K562 (cell line): ENCODE measurements around the gene AZU1. TPM values are rescaled to one million over a fixed set of nuclear protein-coding genes. Genes with fewer than 3 reads are reported as not detected.
A peak's percentile ranks its signal among the peaks of the same experiment; 100 is the strongest.

Experiments used
- ARID2 ChIP-seq: fragments of 450-650 bp; IDR thresholded peaks from 2 replicates; pipeline ENCODE4 v1.6.1; 2017; ENCODE audit warnings: antibody characterized with exemption, mild to moderate bottlenecking
- ASH1L ChIP-seq: fragments of 450-650 bp; IDR thresholded peaks from 2 replicates; pipeline ENCODE4 v1.6.1; 2018; ENCODE audit warnings: borderline replicate concordance, mild to moderate bottlenecking, low read depth; ENCODE audit not compliant: partially characterized antibody
- CEBPG ChIP-seq, 3 experiments: fragments of 200-800 bp in 1 of 3; sonication (Bioruptor generic) in 1 of 3; sonication (generic) in 1 of 3; formaldehyde crosslinking in 1 of 3; IDR thresholded peaks in 2 of 3; conservative IDR thresholded peaks in 1 of 3; 2 replicates each; pipeline versions ENCODE4 v1.6.1 to v1.8.0; 2016 to 2022; ENCODE audit warnings: missing compliant biosample characterization in 2 of 3, missing genetic modification characterization in 2 of 3, mild to moderate bottlenecking in 1 of 3, missing genetic modification reagents in 1 of 3
- ETV5 ChIP-seq: sonication (generic); formaldehyde crosslinking; IDR thresholded peaks from 2 replicates; pipeline ENCODE4 v1.4.0; 2020; ENCODE audit warnings: low read depth, mild to moderate bottlenecking, missing genetic modification reagents
- HDGF ChIP-seq: fragments of 450-650 bp; IDR thresholded peaks from 2 replicates; pipeline ENCODE4 v1.6.1; 2016
- RBM25 ChIP-seq: fragments of 200-400 bp; formaldehyde crosslinking; IDR thresholded peaks from 2 replicates; pipeline ENCODE4 v1.6.1; 2018; ENCODE audit warnings: low read length, low read depth, moderate library complexity; ENCODE audit not compliant: severe bottlenecking
- SREBF2 ChIP-seq: sonication (generic); formaldehyde crosslinking; IDR thresholded peaks from 2 replicates; pipeline ENCODE4 v1.4.0; 2020; ENCODE audit warnings: mild to moderate bottlenecking, missing genetic modification reagents
- TCF3 ChIP-seq: sonication (generic); formaldehyde crosslinking; IDR thresholded peaks from 2 replicates; pipeline ENCODE4 v1.4.0; 2020; ENCODE audit warnings: mild to moderate bottlenecking, missing genetic modification reagents
- ZBTB40 ChIP-seq, 2 experiments: fragments of 450-650 bp in 1 of 2; sonication (generic) in 1 of 2; formaldehyde crosslinking in 1 of 2; IDR thresholded peaks; 2 replicates each; pipeline versions ENCODE4 v1.7.1 to v1.9.0; 2016 to 2022; ENCODE audit warnings: inconsistent platforms in 1 of 2, mild to moderate bottlenecking in 1 of 2, missing genetic modification reagents in 1 of 2
- ZFP36 ChIP-seq: fragments of 150-350 bp; IDR thresholded peaks from 2 replicates; pipeline ENCODE4 v1.6.1; 2018; ENCODE audit warnings: low read length, low read depth; ENCODE audit not compliant: partially characterized antibody
- ZKSCAN3 ChIP-seq: fragments of 250-450 bp; sonication (Bioruptor Pico); IDR thresholded peaks from 2 replicates; pipeline ENCODE4 v1.4.0; 2020
- polyA plus RNA-seq, 8 experiments: library from polyadenylated mRNA; depleted of rRNA in 4 of 8; stranded (reverse) in 5 of 8; unstranded in 3 of 8; fragments of >200 nt; fragmentation: Nextera tagmentation in 2 of 8; fragmentation: Illumina TruSeq in 1 of 8; extraction: Ambion mirVana in 2 of 8; extraction: Trizol in 1 of 8; gene quantifications; 2 replicates each; pipeline versions ENCODE4 v1.2.1 to v1.2.3, GENCODE V29; 2011 to 2014; ENCODE audit warnings: inconsistent platforms in 1 of 8, missing spikeins in 1 of 8
- total RNA-seq, 7 experiments: library from RNA; depleted of rRNA in 6 of 7; stranded (reverse); fragments of >200 nt in 6 of 7; fragmentation: Illumina TruSeq in 2 of 7; extraction: Trizol in 2 of 7; gene quantifications; 2 replicates each; pipeline versions ENCODE4 v1.2.1 to v1.2.3, GENCODE V29; 2011 to 2021; ENCODE audit warnings: low replicate concordance in 1 of 7
- TF ChIP-seq, protein P1 (sequence below): fragments of 450-650 bp; IDR thresholded peaks from 2 replicates; pipeline ENCODE4 v1.6.1; 2017; ENCODE audit warnings: antibody characterized with exemption, mild to moderate bottlenecking

The AZU1 gene
- total and polyA plus RNA-seq, 9 of the 15 experiments (the other 6 are each of a cell fraction or from before 2014, with no cell fraction given), result 0.29 to 1.9 (median 0.59) TPM; not detected in 3

- TF ChIP-seq ZBTB40 (IDR thresholded peaks at IDR 0.05), result no peak
- TF ChIP-seq ZBTB40 (CRISPR knock-in tag; IDR thresholded peaks at IDR 0.05), result no peak
- TF ChIP-seq SREBF2 (CRISPR knock-in tag), result no peak
- peak; percentile 35 for TF ChIP-seq ZFP36
- 0 out of 2 replicates have a peak, but pooled peaks have one; percentile 20 for TF ChIP-seq TCF3
- TF ChIP-seq RBM25, result no peak
- TF ChIP-seq, protein P1, sequence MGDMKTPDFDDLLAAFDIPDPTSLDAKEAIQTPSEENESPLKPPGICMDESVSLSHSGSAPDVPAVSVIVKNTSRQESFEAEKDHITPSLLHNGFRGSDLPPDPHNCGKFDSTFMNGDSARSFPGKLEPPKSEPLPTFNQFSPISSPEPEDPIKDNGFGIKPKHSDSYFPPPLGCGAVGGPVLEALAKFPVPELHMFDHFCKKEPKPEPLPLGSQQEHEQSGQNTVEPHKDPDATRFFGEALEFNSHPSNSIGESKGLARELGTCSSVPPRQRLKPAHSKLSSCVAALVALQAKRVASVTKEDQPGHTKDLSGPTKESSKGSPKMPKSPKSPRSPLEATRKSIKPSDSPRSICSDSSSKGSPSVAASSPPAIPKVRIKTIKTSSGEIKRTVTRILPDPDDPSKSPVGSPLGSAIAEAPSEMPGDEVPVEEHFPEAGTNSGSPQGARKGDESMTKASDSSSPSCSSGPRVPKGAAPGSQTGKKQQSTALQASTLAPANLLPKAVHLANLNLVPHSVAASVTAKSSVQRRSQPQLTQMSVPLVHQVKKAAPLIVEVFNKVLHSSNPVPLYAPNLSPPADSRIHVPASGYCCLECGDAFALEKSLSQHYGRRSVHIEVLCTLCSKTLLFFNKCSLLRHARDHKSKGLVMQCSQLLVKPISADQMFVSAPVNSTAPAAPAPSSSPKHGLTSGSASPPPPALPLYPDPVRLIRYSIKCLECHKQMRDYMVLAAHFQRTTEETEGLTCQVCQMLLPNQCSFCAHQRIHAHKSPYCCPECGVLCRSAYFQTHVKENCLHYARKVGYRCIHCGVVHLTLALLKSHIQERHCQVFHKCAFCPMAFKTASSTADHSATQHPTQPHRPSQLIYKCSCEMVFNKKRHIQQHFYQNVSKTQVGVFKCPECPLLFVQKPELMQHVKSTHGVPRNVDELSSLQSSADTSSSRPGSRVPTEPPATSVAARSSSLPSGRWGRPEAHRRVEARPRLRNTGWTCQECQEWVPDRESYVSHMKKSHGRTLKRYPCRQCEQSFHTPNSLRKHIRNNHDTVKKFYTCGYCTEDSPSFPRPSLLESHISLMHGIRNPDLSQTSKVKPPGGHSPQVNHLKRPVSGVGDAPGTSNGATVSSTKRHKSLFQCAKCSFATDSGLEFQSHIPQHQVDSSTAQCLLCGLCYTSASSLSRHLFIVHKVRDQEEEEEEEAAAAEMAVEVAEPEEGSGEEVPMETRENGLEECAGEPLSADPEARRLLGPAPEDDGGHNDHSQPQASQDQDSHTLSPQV, result peak; percentile 88
- no peak for TF ChIP-seq ETV5 (CRISPR knock-in tag)
- TF ChIP-seq HDGF, result no peak
- peak; percentile 66; the same call in 1 of the 2 replicates for TF ChIP-seq ZKSCAN3 (CRISPR knock-in tag)
- no peak; the same call in 1 of the 2 replicates for TF ChIP-seq CEBPG (CRISPR knock-in tag; IDR thresholded peaks at IDR 0.05)
- no peak for TF ChIP-seq CEBPG (tag; conservative IDR thresholded peaks at IDR 0.05 in 1 of 2, IDR thresholded peaks at IDR 0.05 in 1 of 2)
- TF ChIP-seq ARID2, result no peak
- no peak for TF ChIP-seq ASH1L
Measured at GRCh38 chr19:861756-862580, 34.3 kb downstream of the AZU1 start (continued).
